ENCODE measurements around the gene CSNK2B.
A peak's percentile ranks its signal among the peaks of the same experiment; 100 is the strongest.

The CSNK2B gene

GRCh38 chr6:31665501-31666336 is at the start of gene CSNK2B:
TSS of gene CSNK2B (plus strand) at chr6:31666080. CDS start at chr6:31666832, 752 bp downstream.
- Mint-ChIP-seq H3K36me3 (peaks cover 99% of the 10 kb centered on the region), H3K4me1 (peaks cover 70% of the 10 kb centered on the region), H3K27ac (peak within 1 kb of the TSS; percentile 99), H3K9me3 (no peaks in the 10 kb centered on the region), H3K4me3 (peak within 1 kb of the TSS; percentile 95)
- DNase-seq (ENCODE audit: low spot score in 2 of 2) (peak; percentile 87 to 98), ATAC-seq (peak; percentile 91)

GRCh38 chr6:31617010-31617409 is 48.9 kb upstream of the CSNK2B start:
- peak overlapping the region; percentile 55 for H3K4me3 Mint-ChIP-seq
- H3K36me3 Mint-ChIP-seq: peaks cover 23% of the 10 kb centered on the region
- no peaks in the 10 kb centered on the region for H3K9me3 Mint-ChIP-seq
- DNase-seq (ENCODE audit: low spot score in 2 of 2) (no peak), ATAC-seq (no peak)
- H3K4me1 Mint-ChIP-seq: peaks cover 25% of the 10 kb centered on the region
- peak overlapping the region; percentile 74 for H3K27ac Mint-ChIP-seq

- H3K36me3 Mint-ChIP-seq: peaks cover 53% of the 10 kb centered on the region
- ATAC-seq (peak; percentile 89), DNase-seq (ENCODE audit: low spot score in 2 of 2) (peak; percentile 86 to 98)
- H3K9me3 Mint-ChIP-seq: no peaks in the 10 kb centered on the region
- H3K27ac Mint-ChIP-seq: peak overlapping the region; percentile 96
- H3K4me3 Mint-ChIP-seq: peak overlapping the region; percentile 82
- H3K4me1 Mint-ChIP-seq: peaks cover 30% of the 10 kb centered on the region
Measured at GRCh38 chr6:31619805-31620585, 45.9 kb upstream of the CSNK2B start.

- no peaks in the 10 kb centered on the region for H3K9me3 Mint-ChIP-seq
- H3K27ac Mint-ChIP-seq: peak within 1 kb of the TSS; percentile 96
- DNase-seq (ENCODE audit: low spot score in 2 of 2) (peak; percentile 84 to 97), ATAC-seq (peak; percentile 75)
- H3K4me1 Mint-ChIP-seq: peaks cover 22% of the 10 kb centered on the region
- H3K4me3 Mint-ChIP-seq: peak within 1 kb of the TSS; percentile 82
- peaks cover 61% of the 10 kb centered on the region for H3K36me3 Mint-ChIP-seq
Measured at GRCh38 chr6:31620586-31621319, 45.1 kb upstream of the CSNK2B start, which contains the start of gene PRRC2A. TSS of gene PRRC2A (plus strand) at chr6:31620715. CDS start at chr6:31622790, 2,075 bp downstream.

GRCh38 chr6:31621320-31621939 is 44.5 kb upstream of the CSNK2B start:
- DNase-seq (ENCODE audit: low spot score in 2 of 2): no peak
- Mint-ChIP-seq H3K4me3 (peak overlapping the region; percentile 82), H3K9me3 (no peaks in the 10 kb centered on the region), H3K4me1 (peaks cover 22% of the 10 kb centered on the region), H3K36me3 (peaks cover 67% of the 10 kb centered on the region), H3K27ac (peak overlapping the region; percentile 96)
- ATAC-seq: no peak

GRCh38 chr6:31621991-31622390 is 43.9 kb upstream of the CSNK2B start:
- H3K4me1 Mint-ChIP-seq: peaks cover 26% of the 10 kb centered on the region
- ATAC-seq: no peak
- no peaks in the 10 kb centered on the region for H3K9me3 Mint-ChIP-seq
- H3K36me3 Mint-ChIP-seq: peaks cover 73% of the 10 kb centered on the region
- H3K27ac Mint-ChIP-seq: peak overlapping the region; percentile 96
- no peak for DNase-seq (ENCODE audit: low spot score in 2 of 2)
- peak overlapping the region; percentile 82 for H3K4me3 Mint-ChIP-seq

- Mint-ChIP-seq H3K4me1 (peaks cover 33% of the 10 kb centered on the region), H3K36me3 (peaks cover 80% of the 10 kb centered on the region), H3K4me3 (peak overlapping the region; percentile 82), H3K9me3 (no peaks in the 10 kb centered on the region), H3K27ac (peak overlapping the region; percentile 96)
- no peak for DNase-seq (ENCODE audit: low spot score in 2 of 2)
- ATAC-seq: no peak
Measured at GRCh38 chr6:31622684-31623091, 43.2 kb upstream of the CSNK2B start.

GRCh38 chr6:31624070-31624469 is 41.8 kb upstream of the CSNK2B start:
- H3K4me1 Mint-ChIP-seq: peaks cover 38% of the 10 kb centered on the region
- no peak overlapping the region for H3K4me3 Mint-ChIP-seq
- H3K27ac Mint-ChIP-seq: peak overlapping the region; percentile 51
- H3K9me3 Mint-ChIP-seq: no peaks in the 10 kb centered on the region
- DNase-seq (ENCODE audit: low spot score in 2 of 2): no peak
- peaks cover 94% of the 10 kb centered on the region for H3K36me3 Mint-ChIP-seq
- ATAC-seq: no peak

- H3K4me1 Mint-ChIP-seq: peaks cover 29% of the 10 kb centered on the region
- no peaks in the 10 kb centered on the region for H3K9me3 Mint-ChIP-seq
- no peak overlapping the region for H3K4me3 Mint-ChIP-seq
- H3K27ac Mint-ChIP-seq: peak overlapping the region; percentile 82
- peaks cover 100% of the 10 kb centered on the region for H3K36me3 Mint-ChIP-seq
- ATAC-seq (no peak), DNase-seq (ENCODE audit: low spot score in 2 of 2) (no peak)
Measured at GRCh38 chr6:31626952-31627351, 38.9 kb upstream of the CSNK2B start.

GRCh38 chr6:31627690-31628287 is 38.1 kb upstream of the CSNK2B start:
- peaks cover 100% of the 10 kb centered on the region for H3K36me3 Mint-ChIP-seq
- H3K4me3 Mint-ChIP-seq: no peak overlapping the region
- H3K27ac Mint-ChIP-seq: peak overlapping the region; percentile 82
- no peaks in the 10 kb centered on the region for H3K9me3 Mint-ChIP-seq
- peaks cover 24% of the 10 kb centered on the region for H3K4me1 Mint-ChIP-seq
- DNase-seq (ENCODE audit: low spot score in 2 of 2) (no peak), ATAC-seq (no peak)

- H3K4me3 Mint-ChIP-seq: no peak overlapping the region
- H3K27ac Mint-ChIP-seq: no peak overlapping the region
- peaks cover 100% of the 10 kb centered on the region for H3K36me3 Mint-ChIP-seq
- DNase-seq (ENCODE audit: low spot score in 2 of 2): no peak
- no peak for ATAC-seq
- no peaks in the 10 kb centered on the region for H3K9me3 Mint-ChIP-seq
- H3K4me1 Mint-ChIP-seq: peaks cover 33% of the 10 kb centered on the region
Measured at GRCh38 chr6:31629014-31629413, 36.9 kb upstream of the CSNK2B start.

- no peaks in the 10 kb centered on the region for H3K9me3 Mint-ChIP-seq
- ATAC-seq: no peak
- no peak overlapping the region for H3K4me3 Mint-ChIP-seq
- peaks cover 100% of the 10 kb centered on the region for H3K36me3 Mint-ChIP-seq
- peak overlapping the region; percentile 1 for H3K27ac Mint-ChIP-seq
- no peak for DNase-seq (ENCODE audit: low spot score in 2 of 2)
- H3K4me1 Mint-ChIP-seq: peaks cover 35% of the 10 kb centered on the region
Measured at GRCh38 chr6:31630177-31630934, 35.5 kb upstream of the CSNK2B start.

- H3K4me1 Mint-ChIP-seq: peaks cover 33% of the 10 kb centered on the region
- H3K27ac Mint-ChIP-seq: peak overlapping the region; percentile 83
- no peak overlapping the region for H3K4me3 Mint-ChIP-seq
- H3K9me3 Mint-ChIP-seq: no peaks in the 10 kb centered on the region
- no peak for ATAC-seq
- H3K36me3 Mint-ChIP-seq: peaks cover 100% of the 10 kb centered on the region
- DNase-seq (ENCODE audit: low spot score in 2 of 2): no peak
Measured at GRCh38 chr6:31631209-31631608, 34.7 kb upstream of the CSNK2B start.
